HG02973 (cell line): Measurements from ENCODE around the gene BEND3.
A peak's percentile ranks its signal among the peaks of the same experiment; 100 is the strongest.
"Not testable (repeated sequence)": the region's sequence is repeated elsewhere in the genome, so short reads cannot be mapped to it uniquely, and the experiment has no call there.

ENCODE experiments used
- ATAC-seq: cut with Tn5 transposase; IDR thresholded peaks from one replicate; pipeline ENCODE4 v1.9.1; 2021; ENCODE audit warnings: moderate library complexity; ENCODE audit not compliant: unreplicated experiment

BEND3 gene

DNA sequence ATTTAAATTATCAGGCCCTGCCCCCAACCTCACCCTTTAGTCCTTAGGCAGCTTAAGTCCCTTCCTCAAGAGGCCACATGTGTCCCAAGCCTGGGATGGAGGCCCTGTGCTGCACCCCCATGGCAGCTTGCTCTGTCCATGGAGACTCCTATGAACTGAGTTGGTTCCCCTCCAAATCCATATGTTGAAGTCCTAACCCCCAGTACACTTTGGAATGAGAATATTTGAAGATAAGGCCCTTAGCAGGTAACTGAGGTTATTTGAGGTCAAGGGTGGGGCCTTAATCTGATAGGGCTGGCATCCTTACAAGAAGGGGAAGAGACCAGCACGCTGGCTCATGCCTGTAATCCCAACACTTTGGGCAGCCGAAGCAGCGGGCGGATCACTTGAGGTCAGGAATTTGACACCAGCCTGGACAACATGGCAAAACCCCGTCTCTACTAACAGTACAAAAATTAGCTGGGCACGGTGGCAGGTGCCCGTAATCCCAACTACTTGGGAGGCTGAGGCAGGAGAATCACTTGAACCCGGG is 6.7 kb upstream of the BEND3 start:
- ATAC-seq: no peak

DNA sequence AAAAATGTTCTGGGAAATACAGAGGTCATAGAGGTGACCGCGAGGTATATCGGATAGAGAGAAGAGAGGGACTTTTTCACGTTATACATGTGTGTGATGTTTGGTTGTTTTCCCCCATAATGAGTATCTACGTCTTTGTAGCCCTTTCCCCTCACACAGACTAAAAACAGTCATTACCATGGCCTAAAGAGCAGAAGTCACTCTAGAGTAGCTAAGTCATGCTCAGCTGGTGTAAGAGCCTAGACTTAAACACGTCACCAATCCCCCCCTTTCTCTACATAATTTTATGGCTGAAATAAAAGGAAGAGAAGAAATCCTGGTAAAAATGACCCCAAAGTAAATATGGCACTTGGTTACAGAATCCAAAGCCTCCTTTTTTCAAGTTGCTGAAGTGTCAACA is 6.0 kb upstream of the BEND3 start:
- no peak for ATAC-seq

DNA sequence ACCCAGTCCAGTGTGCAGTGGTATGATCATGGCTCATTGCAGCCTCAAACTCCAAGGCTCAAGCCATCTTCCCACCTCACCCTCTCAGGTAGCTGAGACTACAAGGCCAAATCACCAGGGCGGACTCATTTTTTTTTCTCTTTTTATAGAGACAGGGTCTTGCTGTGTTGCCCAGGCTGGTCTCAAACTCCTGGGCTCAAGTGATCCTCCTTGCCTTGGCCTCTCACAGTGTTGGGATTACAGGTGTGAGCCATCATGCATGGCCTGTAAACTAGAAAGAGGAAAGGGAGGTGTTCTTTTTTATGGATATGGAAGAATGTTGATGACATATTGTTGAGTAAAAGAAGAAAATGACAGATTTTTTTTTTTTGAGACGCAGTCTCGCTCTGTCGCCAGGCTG is 5.1 kb upstream of the BEND3 start:
- ATAC-seq: no peak

DNA sequence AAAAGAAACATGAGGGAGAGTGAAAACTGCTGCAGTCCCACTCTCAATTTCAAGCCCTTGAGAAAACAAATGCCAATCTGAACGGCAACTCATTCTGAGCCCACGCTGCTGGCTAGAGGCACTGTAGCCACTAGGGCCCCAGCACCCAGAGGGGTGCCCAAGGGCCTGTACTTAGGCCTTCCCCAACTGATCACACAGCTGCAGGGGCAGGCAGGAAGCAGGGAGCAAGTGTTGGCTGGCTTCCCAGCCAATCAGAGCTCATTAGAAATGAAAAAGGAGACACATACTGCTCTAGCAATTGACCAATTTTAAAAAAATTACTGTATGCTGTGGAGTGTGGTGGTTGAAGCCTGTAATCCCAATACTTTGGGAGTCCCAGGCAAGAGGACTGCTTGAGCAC is 3.7 kb upstream of the BEND3 start:
- ATAC-seq: no peak

DNA sequence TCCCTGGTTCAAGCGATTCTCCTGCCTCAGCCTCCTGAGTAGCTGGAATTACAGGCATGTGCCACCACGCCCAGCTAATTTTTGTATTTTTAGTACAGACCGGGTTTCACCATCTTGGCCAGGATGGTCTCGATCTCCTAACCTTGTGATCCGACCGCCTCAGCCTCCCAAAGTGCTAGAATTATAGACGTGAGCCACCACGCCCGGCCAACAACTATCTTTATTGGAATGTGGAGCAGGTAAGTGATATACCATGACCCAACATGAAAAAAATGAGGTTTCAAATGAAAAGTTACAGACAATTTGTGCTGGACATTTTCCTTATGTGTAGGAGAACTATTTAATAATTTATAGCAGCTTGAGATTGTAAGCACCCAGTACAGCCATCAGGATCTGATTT is 3.2 kb upstream of the BEND3 start:
- ATAC-seq: not testable (repeated sequence)

DNA sequence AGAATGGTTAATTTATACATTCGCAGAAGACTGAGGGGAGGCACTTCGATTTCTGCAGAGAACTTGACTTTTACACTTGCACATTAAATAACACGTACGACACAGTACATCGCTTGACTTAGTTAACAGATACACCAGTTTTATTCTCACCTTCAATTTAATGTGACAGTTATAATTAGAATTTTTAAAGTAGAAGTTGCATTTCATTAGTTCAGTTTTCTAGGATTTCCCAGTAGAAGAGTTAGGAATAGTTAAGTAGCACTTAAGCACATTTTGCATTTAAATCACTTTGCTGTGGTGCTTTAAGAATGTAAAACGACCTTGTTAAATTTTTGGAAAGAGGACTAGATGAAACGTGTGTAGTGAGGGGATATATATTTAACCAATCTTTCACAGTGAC is 1.6 kb upstream of the BEND3 start:
- ATAC-seq: no peak

DNA sequence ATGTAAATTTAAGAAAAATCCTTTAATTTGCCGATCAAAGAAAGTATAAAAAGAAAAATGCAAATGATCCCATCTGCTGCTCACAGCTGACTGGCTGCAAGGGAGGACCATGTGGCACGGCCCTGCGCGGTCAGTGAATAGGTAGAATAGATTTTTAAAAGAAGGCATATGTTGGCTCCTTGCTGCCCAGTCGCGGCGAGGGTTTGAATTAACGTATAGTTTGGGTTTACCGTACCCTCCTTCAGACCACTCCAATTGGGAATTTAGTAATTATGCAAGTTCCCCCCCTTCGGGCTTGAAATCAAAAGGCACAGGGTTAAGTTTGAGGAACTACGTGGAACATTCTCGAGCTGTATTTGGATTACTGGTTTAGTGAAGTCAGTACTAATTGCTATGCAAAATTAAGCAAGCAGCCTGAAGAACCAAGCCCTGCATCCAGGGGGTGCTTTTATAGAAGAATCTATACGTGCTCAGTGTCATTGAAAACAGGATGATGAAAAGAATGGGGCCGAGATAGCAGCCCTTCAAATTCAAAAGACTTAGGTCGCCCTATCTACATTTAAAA is 1.1 kb upstream of the BEND3 start:
- no peak for ATAC-seq

DNA sequence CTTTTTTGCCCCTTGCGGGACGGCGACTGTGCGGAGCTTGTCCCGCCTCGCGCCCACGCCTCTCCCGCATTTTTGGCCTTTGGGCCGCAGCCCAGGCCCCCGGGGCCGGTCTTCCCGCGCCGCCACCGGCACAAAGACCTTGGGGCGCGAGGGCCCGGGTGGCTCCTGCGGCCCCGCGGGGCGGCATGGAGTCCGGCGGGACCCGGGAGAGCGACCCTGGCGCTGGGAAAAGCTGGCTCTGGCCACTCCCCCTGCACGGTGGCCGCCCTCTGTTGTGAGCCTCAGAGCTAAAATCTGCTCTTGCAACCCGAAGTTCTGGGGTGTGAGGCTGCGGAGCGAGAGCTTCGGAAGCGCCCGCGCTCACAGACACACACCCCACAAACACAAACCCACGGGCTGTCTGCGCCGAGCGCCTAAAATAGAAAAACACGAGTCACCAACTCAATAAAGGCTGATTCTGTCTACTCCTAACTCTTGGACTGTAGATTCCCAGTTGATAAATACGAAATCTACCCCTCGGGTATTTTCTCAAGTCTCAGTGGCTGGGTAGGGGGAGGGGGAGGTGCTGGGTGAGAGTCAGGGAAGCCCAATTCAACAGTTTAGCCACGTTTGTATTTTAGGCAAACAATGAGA is 496 bp upstream of the BEND3 start:
- ATAC-seq: no peak

DNA sequence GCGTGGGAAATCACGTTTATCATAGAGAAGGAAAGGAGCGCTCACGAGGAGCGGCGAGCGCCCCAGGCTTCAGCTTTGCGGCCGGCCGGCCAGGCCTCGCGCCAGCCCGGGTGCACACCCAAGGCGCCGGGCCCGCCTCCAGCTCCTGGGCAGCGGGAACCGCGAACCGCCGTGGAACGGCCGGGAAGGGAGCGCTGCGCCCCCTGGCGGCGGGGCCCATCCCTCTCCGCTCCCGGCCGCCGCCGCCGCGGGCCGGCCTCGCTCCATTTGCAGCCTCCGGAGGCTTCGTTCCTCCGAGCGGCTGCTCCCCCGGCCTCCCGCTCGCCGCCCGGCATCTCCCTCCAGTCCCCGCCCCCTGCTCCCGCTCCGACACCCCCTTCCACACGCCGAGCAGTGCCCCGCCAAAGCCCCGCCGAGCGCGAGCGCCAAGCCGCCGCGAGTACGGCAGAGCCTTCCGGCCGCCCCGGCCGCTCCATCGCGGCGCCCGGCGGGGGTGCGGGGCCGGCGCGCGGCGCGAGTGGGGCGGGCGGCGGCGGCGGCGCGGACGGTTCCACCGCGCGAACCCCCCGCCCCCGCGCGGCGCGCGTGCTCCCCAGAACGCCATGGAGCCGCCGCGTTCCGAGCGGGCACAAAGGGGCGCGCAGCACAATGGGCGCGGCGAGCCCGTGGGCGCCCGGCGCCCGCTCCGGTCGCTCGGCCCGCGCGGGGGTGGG is 946 bp downstream of the BEND3 start:
- ATAC-seq: peak; percentile 63

DNA sequence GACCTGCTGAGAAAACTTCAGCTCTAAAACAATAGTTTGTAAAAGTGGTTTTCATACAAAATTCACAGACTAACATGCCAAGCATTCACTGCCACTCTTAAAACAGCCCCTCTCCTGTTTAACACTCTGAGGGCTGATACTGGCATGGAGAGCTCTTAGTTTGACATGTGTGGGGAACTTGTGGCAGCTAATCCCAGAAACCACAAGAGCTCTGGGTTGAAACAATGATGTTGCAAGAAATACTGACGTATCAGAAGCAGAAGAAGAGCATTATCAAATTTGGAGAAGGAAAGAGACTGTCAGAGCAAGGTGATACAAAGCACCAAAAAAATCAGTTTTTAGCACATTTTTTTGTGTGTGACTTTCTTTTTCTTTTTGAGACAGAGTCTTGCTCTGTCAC is 5.1 kb downstream of the BEND3 start:
- no peak for ATAC-seq

DNA sequence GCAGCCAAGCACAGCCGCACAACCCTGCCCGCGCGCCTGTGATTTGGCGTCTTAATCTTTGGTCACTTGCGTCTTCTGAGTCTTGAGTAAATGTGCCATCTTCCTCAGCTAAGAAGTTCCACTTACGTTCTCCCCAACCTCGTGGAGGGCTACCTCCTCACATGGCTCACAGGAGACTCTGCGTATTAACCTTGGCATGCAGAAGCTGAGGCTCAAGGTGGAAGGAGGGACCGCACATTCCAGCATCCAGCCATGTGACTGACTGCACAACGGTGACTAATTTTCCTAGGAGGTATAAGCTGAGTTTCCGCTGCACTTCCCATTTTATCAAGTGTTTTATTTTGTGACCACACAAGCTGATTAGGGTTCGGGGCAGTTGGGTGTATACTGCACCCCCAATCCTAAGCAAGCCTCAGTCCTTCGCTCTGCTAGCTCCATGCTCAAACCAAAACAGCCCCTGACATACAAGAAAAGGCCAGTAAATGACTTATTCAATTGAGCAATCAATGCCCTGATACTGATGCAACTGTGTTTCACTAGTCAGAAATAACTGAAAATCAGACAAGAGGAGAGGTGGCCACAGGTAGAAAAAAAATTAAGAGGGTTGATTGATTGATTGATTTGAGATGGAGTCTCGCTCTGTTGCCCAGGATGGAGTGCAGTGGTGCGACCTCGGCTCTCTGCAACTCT is 7.0 kb downstream of the BEND3 start:
- ATAC-seq: no peak

DNA sequence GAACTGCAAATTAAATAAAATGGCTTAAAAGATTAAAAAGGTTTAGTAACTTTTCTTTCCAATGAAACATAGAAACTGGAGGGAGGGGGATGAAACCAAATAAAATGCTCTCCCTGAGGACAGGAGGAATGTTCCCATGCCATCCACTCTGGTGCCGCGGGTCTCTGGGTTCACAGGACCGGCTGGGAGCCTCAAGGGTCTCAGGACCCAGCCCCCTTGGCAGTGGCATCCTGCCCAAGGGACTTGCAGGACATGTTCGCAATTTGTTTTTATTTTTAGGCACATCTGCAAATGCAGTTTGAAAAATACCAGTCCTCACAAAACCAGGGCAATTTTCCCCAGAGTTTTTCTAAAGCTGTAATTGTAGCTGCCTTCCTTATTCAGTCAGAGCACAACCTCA is 7.5 kb downstream of the BEND3 start:
- no peak for ATAC-seq

DNA sequence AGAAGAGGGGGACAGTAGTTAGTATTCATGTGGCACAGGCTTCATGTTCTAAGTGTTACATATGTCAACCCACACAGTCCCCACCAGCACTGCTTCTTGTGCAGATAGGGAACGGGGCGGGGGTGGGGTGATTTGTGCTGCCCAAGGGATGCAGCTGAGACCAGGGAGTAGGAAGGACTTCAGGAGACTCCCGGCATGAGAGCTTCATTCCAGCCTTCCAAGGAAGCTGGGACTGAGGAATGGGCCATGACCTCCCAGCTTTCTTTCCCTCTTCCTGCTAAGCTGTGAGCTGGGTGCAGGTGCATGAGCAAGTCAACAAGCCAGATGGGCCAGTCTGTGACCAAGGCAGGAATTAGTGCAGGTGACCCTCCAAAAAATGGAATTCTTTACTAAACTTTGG is 9.2 kb downstream of the BEND3 start:
- ATAC-seq: no peak

DNA sequence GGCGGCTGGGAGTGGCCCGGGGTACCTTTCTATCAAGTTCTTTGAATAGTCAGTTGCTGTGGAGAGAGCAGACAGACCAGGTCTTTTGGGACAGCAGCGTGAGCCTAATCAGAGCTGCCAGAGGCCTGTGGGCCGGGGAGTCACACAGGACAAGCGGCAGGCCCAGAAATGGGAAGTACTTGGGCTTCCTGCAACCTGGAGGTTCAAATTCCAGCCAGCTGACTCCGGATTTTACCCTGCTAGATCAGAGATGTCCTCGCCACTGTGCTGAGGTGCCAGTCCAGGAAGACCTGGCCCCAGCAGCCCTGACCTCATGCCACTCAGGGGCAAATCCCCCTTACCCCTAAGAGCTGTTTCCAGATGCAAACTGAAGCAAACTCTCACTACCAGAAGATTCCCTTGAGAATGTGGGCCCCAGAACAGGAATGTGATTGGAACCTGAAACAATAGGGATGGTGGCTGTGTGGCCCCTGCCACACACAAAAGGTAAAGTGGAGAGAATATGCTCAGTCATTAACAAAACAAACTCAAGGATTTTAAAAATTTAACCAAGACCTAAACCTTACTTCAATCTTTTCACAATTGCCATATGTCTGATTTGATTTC is 9.7 kb downstream of the BEND3 start:
- no peak for ATAC-seq

DNA sequence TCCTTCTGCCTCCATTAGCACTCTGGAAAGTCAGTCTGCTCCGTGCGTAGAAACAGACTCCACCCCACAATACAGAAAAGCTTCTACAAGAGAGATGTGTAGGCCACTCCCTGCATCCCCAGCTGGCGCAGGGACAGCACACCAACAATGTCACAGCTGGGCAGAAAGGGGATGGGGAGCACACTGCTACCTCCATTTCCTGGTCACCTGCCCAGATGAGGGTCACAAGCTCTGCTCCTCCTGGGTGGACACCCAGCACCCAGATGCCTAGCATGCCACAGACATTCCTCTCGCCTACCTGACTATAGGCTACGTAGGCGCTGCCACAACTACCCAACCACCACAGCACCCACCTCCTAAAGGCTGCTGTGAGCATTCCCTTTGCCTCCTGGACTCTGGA is 12.2 kb downstream of the BEND3 start:
- ATAC-seq: no peak

DNA sequence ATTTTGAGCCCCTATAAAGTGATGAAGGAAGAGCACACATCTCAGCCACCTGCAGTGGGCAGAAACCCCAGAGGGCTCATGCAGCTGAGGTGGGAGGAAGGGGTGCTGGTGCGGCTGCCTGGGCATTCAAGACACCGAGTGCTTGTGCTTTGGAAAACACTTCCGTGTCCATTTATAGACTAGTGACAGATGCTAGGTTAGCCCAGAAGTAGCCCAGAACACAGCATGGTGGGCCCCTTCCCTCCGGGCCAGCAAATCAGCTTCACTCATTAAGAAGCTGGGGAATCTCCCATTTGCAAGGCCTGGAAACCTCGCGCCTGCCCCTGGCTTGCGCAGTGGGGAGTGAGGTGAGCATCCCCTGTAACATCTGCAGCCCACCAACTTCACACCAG is 12.9 kb downstream of the BEND3 start:
- no peak for ATAC-seq

DNA sequence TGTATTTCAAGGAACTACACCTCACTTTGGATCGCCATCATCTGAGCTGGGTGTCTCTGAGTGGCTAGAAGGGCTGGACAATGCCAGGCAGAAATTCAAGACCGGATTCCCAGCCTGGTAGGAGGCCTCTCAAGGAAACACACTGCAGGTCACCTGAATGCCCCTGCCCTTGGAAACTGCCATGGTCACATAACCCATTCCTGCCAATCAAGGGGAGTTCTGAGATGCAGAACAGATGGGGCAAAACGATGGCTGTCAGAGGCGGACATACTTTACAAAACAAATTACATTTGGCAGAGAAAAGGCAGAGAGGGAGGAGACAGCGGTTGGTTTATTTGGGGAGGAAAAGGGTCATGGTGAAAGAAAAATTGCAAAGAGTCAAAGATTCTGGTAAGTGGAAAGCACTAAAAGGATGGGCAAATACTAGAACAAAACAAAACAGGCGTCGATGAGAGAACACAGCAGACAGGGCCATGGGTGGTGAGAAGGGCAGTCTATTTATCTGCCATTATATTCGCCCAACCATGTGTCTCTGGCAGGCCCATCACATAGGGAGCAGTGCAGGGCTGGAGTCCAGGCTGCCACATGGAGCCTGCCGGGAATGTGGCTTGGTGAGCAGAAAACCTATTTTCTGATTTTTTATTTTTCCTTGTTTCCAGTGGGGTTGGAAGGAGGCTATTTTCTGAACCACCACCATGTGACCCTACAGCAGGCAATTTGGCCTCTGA is 13.5 kb downstream of the BEND3 start:
- no peak for ATAC-seq

DNA sequence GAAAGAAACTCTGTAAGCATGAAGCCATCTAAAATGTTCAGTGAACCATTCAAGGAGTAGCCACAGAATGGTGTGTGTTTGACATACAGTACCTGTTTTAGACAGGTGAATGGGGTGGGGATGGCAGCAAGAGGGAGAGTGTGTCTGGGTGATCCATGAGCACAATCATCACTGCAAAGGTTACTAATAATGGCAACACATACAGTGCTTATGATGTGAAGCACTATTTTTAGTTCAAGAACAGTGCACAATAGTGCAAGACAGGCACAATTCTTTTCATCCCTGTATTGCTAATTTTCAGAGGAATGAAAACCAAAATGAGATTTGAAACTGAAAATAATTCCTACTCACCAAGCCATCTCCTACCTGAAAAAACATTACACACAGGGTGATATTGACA is 14.1 kb downstream of the BEND3 start:
- ATAC-seq: no peak

DNA sequence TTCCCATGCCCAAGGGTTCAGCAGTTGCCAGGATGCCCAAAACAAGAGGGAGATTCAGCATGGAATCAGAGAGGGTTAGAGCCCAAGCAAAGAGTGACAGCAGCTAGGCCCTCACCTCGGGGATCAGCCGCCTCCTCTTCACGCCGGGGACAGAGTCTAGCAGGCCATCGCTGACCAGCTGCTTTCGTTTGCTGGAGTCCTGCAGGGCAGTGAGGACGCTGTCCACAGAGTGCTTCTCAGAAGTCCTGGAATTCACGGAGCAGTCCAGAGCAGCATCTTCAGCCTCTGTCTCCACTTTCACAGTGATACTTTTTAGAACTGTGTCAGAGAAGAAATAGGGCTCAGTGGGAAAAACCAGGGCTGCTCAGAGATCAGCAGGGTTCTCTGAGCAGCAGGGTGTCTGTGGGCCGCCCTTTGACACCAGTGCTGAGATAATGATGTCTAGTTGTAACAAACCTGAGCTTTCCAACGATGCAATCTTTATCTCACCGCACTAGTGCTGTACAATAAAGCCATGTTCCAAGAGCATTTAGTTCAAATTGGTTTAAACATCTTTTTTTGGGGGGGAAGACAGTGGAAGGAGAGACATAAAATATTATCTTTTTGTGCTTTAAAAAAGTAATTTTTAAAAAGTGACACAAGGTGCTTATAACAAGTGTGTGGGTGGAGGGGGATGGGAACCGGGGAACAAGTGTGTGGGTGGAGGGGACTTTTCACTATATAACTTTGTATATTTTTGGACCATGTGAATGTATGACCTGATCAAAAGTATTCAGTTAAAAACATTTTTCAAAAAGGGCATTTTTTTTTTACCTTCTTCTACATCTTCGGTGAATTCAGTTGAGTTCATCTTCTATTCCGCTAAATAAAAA is 16.6 kb downstream of the BEND3 start:
- no peak for ATAC-seq

DNA sequence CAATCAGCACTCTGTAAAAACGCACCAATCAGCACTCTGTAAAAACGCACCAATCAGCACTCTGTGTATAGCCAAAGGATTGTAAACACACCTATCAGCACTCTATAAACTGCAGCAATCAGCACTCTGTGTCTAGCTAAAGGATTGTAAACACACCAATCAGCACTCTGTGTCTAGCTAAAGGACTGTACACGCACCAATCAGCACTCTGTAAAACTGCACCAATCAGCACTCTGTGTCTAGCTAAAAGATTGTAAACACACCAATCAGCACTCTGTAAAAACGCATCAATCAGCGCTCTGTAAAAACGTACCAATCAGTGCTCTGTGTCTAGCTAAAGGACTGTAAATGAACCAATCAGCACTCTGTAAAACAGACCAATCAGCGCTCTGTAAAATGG is 30.9 kb downstream of the BEND3 start:
- not testable (repeated sequence) for ATAC-seq
